Measurements from ENCODE around the gene COL4A2. TPM values are rescaled to one million over a fixed set of nuclear protein-coding genes. Genes with fewer than 3 reads are reported as not detected.

Gene COL4A2
- total RNA-seq, 1 donor from 2014 or later = 60.9 TPM

GRCh38 chr13:110300090-110300815 is 6.8 kb upstream of the COL4A2 start:
- Mint-ChIP-seq H3K4me1 (ENCODE audit: low read depth, unreplicated experiment) (peaks cover 23% of the 10 kb centered on the region), H3K9me3 (ENCODE audit: unreplicated experiment) (no peaks in the 10 kb centered on the region), H3K27me3 (ENCODE audit: unreplicated experiment) (peaks cover 8% of the 10 kb centered on the region), H3K36me3 (ENCODE audit: unreplicated experiment) (no peaks in the 10 kb centered on the region), H3K4me3 (ENCODE audit: unreplicated experiment) (no peak overlapping the region), H3K27ac (ENCODE audit: unreplicated experiment) (no peak overlapping the region)
- DNase-seq = no peak
- no peak for TF ChIP-seq CTCF (IDR thresholded peaks at IDR 0.05; ENCODE audit: partially characterized antibody, unreplicated experiment)

- no peak for TF ChIP-seq CTCF (IDR thresholded peaks at IDR 0.05; ENCODE audit: partially characterized antibody, unreplicated experiment)
- Mint-ChIP-seq H3K9me3 (ENCODE audit: unreplicated experiment) (no peaks in the 10 kb centered on the region), H3K27ac (ENCODE audit: unreplicated experiment) (no peak overlapping the region), H3K36me3 (ENCODE audit: unreplicated experiment) (no peaks in the 10 kb centered on the region), H3K27me3 (ENCODE audit: unreplicated experiment) (peaks cover 11% of the 10 kb centered on the region), H3K4me1 (ENCODE audit: low read depth, unreplicated experiment) (peaks cover 29% of the 10 kb centered on the region), H3K4me3 (ENCODE audit: unreplicated experiment) (no peak overlapping the region)
- DNase-seq = no peak
Measured at GRCh38 chr13:110301083-110301482, 6.0 kb upstream of the COL4A2 start.

- peaks cover 29% of the 10 kb centered on the region for H3K4me1 Mint-ChIP-seq (ENCODE audit: low read depth, unreplicated experiment)
- peaks cover 11% of the 10 kb centered on the region for H3K27me3 Mint-ChIP-seq (ENCODE audit: unreplicated experiment)
- peak overlapping the region; percentile 7 for H3K4me3 Mint-ChIP-seq (ENCODE audit: unreplicated experiment)
- no peak for TF ChIP-seq CTCF (IDR thresholded peaks at IDR 0.05; ENCODE audit: partially characterized antibody, unreplicated experiment)
- H3K9me3 Mint-ChIP-seq (ENCODE audit: unreplicated experiment) = no peaks in the 10 kb centered on the region
- H3K27ac Mint-ChIP-seq (ENCODE audit: unreplicated experiment) = no peak overlapping the region
- no peak for DNase-seq
- no peaks in the 10 kb centered on the region for H3K36me3 Mint-ChIP-seq (ENCODE audit: unreplicated experiment)
Measured at GRCh38 chr13:110301606-110302553, 5.2 kb upstream of the COL4A2 start.

- H3K4me1 Mint-ChIP-seq (ENCODE audit: low read depth, unreplicated experiment) = peaks cover 31% of the 10 kb centered on the region
- H3K4me3 Mint-ChIP-seq (ENCODE audit: unreplicated experiment) = no peak overlapping the region
- no peak for DNase-seq
- no peak for TF ChIP-seq CTCF (IDR thresholded peaks at IDR 0.05; ENCODE audit: partially characterized antibody, unreplicated experiment)
- H3K9me3 Mint-ChIP-seq (ENCODE audit: unreplicated experiment) = no peaks in the 10 kb centered on the region
- H3K27me3 Mint-ChIP-seq (ENCODE audit: unreplicated experiment) = peaks cover 13% of the 10 kb centered on the region
- no peak overlapping the region for H3K27ac Mint-ChIP-seq (ENCODE audit: unreplicated experiment)
- no peaks in the 10 kb centered on the region for H3K36me3 Mint-ChIP-seq (ENCODE audit: unreplicated experiment)
Measured at GRCh38 chr13:110302997-110303396, 4.1 kb upstream of the COL4A2 start.
